Stimulated activated CD4-positive, alpha-beta T cell treated with anti-CD3 and anti-CD28 coated beads, Interleukin-1b, Interleukin-23, amount 100 ng/mL, for 4 hours (primary cell): ENCODE measurements around the gene REELD1.

ENCODE experiments used
- DNase-seq, 2 donors: peaks; one replicate each; pipeline ENCODE4 v3.0.0-alpha.2; 2020; ENCODE audit warnings: low read depth in 2 of 2

REELD1 gene

DNA sequence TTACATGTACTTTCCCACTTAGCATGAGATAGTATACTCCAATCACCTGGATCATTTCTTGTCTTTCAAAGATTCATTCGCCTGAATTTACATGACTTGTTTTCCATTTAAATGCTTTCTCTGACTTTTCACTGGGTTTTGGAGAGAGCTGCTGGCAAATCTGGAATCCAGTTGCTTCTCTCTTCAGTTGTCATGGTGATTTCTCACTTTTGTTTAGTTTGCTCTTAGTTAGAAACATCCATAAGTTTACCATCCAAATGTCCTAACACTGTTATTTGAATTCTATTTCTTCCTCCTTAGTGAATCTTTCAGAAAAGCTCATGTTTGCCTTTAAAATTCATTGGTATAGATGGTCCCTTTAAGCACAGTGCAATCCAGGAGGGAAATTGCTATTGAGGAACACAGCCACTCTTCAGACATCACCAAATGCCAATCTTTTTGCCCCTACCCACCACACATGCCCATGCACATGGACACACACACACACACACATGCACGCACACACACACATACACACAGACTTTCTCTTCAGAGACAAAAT lies 51.7 kb downstream of the REELD1 start:
- no peak for DNase-seq

GRCh38 chr4:146267826-146268225 lies 53.5 kb downstream of the REELD1 start:
- DNase-seq: no peak

DNA sequence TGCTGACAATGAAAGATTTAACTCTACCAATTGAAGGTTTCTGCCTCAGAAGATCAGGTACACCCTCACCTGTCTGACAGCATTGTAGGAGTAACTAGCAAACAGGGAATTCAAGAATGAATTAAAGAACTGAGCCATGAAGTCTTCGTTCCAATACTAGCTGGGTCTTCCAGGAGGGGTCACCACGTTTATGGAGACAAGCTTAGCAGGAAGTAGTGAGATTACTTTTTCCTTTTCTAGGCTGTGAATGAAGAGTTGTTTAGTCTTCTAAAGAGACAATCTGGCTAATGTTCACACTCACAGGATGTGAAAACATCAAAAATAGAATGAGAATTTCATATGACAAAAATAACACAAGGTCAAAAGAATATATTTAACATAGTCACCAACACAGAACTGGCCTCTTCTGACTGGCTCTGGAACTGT lies 54.9 kb downstream of the REELD1 start:
- DNase-seq: no peak

DNA sequence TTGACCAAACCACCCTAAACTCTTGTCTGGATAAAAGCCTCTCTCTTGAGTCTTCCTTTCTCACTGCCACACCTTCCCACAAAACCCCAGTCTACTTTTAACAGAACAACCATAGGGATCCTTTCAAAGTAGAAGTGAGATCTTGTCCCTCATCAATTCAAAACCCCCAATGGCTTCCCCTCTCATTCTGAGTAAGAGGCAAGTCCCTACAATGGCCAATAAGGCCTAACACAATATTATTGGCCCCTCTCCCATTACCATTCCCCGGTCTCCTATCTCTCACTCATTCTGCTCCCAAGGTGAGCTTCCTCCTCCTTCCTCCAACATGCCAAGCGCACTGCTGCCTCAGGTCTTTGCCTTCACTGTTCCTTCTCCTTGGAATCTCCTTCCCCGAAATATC lies 57.1 kb downstream of the REELD1 start:
- DNase-seq: no peak

- no peak for DNase-seq
Observed at GRCh38 chr4:146273204-146273901, 59.0 kb downstream of the REELD1 start.

DNA sequence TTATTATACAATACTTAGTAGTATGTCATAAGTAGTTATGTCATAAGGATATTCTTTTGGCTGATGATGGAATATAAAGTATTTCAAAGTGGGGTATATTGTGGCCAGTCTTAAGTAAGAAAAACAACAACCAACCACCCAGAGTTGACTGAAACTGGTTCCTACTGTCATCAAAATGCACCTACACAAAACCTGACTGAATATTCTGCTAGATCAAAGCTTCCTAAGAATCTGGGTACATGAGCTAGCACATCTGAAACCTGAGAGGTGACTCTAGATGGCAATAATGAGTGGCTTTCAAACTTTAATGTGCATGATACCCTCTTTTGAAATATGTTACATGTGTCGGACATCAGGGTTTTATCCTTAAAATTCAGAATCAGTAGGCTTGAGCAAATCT lies 60.4 kb downstream of the REELD1 start:
- DNase-seq: no peak

DNA sequence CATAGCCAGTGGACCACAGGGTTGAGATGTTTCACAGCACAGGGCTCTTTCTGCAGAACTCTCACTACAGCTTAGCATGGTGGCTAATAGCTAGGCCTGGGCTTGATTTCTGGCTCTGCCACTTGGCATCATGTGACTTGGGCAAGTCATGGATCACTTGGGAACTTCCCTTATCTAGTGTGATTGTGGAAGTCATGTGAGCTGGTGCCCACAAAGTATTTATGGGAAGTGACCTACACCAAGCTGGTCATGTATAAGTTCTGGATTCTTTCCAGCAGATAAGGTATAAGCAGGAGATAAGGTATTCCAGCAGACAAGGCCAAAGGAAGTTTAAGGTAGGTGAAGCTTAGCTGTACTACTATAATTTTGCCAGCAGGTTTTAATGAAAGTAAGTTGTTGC lies 61.0 kb downstream of the REELD1 start:
- no peak for DNase-seq

DNA sequence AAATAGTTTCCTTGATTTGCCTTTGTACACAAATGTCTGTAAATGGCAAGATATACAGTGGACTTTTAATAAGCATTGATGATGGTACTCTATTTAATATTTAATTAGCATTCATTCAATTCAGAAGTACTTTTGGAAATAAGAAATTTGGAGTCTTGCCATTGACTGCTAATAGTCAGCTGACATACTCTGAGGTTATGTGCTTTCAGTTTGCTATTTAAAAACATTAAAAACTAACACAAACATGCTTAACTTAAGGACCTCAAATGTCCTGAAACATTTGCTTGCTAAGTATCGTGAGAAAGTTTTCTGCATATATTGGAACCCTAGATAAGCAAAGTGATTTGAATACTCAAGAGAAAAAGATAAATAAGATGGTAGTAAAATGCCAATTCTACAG lies 64.6 kb downstream of the REELD1 start:
- no peak for DNase-seq
